ENCODE measurements around the gene OR51E2. TPM values are rescaled to one million over a fixed set of nuclear protein-coding genes. Genes with fewer than 3 reads are reported as not detected.

OR51E2 gene
- total and polyA plus RNA-seq, 7 donors, result 0.63 to 24.8 (median 2.5) TPM; not detected in 2

DNA sequence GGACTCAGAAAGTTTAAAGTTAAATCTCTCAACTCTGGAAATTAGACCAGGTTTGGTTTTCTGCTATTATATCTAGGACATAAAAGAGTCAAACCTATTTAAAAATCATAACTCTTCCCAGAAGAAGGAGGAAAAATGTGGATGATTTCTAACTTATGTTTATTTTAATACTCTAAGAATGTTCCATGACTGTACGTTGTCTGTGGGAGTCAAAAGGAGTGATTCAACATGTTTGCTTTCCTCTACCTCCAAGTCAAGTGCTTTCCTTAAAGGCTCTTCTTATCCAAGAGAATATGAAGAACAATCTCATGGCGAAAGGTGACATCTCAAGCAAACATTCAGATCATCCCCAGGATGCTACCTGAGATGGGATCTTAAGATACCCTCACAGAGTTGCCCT is 32.2 kb downstream of the OR51E2 start:
- TF ChIP-seq POLR2AphosphoS5 (IDR thresholded peaks at IDR 0.05), result no peak
- no peak for TF ChIP-seq EP300 (IDR thresholded peaks at IDR 0.05)
- TF ChIP-seq POLR2A (IDR thresholded peaks at IDR 0.05), result no peak
- TF ChIP-seq, protein P1, sequence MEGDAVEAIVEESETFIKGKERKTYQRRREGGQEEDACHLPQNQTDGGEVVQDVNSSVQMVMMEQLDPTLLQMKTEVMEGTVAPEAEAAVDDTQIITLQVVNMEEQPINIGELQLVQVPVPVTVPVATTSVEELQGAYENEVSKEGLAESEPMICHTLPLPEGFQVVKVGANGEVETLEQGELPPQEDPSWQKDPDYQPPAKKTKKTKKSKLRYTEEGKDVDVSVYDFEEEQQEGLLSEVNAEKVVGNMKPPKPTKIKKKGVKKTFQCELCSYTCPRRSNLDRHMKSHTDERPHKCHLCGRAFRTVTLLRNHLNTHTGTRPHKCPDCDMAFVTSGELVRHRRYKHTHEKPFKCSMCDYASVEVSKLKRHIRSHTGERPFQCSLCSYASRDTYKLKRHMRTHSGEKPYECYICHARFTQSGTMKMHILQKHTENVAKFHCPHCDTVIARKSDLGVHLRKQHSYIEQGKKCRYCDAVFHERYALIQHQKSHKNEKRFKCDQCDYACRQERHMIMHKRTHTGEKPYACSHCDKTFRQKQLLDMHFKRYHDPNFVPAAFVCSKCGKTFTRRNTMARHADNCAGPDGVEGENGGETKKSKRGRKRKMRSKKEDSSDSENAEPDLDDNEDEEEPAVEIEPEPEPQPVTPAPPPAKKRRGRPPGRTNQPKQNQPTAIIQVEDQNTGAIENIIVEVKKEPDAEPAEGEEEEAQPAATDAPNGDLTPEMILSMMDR (IDR thresholded peaks at IDR 0.05), result no peak
- H3K4me1 ChIP-seq, result no peaks in the 10 kb centered on the region
- intact Hi-C loops (cut with DNase I), result no loop called here
- WGBS, 2 donors, result 78 to 79% methylated on average over 2 of the region's 2 CpGs
- no peak for DNase-seq
- H3K27ac ChIP-seq, result no peak overlapping the region
- no peaks in the 10 kb centered on the region for H3K27me3 ChIP-seq
- no peaks in the 10 kb centered on the region for H3K9me3 ChIP-seq
- no peaks in the 10 kb centered on the region for H3K36me3 ChIP-seq
- H3K4me3 ChIP-seq, result no peak overlapping the region

DNA sequence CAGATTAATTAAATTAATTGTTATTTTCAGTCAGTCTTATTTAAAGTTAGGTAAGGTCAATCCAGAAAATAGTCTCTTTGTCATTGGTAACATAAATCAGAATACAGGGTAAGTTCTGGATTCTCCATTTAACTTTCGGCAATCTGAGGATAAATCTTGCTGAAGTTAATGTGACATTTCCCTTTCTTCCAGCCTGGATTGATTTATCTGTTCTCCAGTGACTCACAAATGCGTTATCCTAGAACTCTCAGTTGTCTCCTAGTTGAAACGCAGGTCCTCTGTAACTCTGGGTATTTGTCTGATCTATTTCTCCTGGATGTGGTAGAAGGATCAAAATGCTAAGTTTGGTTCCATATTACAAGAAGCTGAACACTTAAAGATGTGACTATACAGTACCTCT is 32.9 kb downstream of the OR51E2 start:
- no peak for DNase-seq
- Histone ChIP-seq H3K27ac (no peak overlapping the region), H3K36me3 (no peaks in the 10 kb centered on the region), H3K9me3 (no peaks in the 10 kb centered on the region), H3K4me1 (no peaks in the 10 kb centered on the region), H3K27me3 (no peaks in the 10 kb centered on the region), H3K4me3 (no peak overlapping the region)
- intact Hi-C loops (cut with DNase I), result no loop called here
- WGBS, 2 donors, result 75 to 79% methylated on average over 3 of the region's 3 CpGs
- TF ChIP-seq EP300 (IDR thresholded peaks at IDR 0.05) (no peak), POLR2AphosphoS5 (IDR thresholded peaks at IDR 0.05) (no peak)
- TF ChIP-seq, protein P1 (IDR thresholded peaks at IDR 0.05), result no peak

DNA sequence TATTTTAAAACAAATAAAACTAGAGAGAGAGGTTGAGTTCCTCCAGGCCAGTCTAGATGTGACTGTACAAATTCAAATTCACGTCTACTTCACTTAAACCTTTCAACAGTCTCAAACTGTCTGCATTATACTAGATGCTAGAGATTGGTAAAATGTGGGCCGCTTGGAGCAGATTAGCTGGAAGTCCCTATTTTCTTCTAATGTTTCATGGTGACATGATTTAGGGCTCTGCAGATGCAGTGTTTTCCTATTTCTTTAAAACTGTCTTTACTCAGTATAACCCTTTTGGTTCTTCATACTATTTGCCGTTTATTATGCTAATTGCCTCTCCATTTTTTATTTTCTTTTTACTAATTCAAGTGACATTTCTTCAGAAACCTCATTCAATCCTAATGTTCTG is 33.5 kb downstream of the OR51E2 start:
- 89 to 92% methylated on average over 3 of the region's 3 CpGs for WGBS, 2 donors
- no peak for DNase-seq
- TF ChIP-seq EP300 (IDR thresholded peaks at IDR 0.05) (no peak), POLR2AphosphoS5 (IDR thresholded peaks at IDR 0.05) (no peak), POLR2A (IDR thresholded peaks at IDR 0.05) (no peak)
- TF ChIP-seq, protein P1 (IDR thresholded peaks at IDR 0.05), result no peak

DNA sequence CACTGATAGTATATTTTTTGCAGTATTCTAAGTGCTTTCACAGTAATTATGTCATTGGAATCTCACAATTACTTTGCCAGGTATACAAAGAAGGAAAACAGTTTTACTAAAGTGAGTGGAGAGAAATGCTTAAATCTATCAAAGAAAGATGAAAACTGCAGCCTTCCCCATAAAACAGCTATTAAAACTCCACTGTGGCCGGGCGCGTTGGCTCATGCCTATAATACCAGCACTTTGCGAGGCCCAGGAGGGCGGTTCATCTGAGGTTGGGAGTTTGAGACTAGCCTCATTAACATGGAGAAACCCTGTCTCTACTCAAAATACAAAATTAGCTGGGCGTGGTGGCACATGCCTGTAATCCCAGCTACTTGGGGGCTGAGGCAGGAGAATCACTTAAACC is 34.8 kb downstream of the OR51E2 start:
- H3K9me3 ChIP-seq, result no peaks in the 10 kb centered on the region
- H3K4me3 ChIP-seq, result no peak overlapping the region
- no peak for DNase-seq
- WGBS, 2 donors, result 73 to 75% methylated on average over 6 of the region's 6 CpGs
- no peak for TF ChIP-seq POLR2A (IDR thresholded peaks at IDR 0.05)
- no peak overlapping the region for H3K27ac ChIP-seq
- no peaks in the 10 kb centered on the region for H3K36me3 ChIP-seq
- intact Hi-C loops (cut with DNase I), result no loop called here
- H3K4me1 ChIP-seq, result no peaks in the 10 kb centered on the region
- H3K27me3 ChIP-seq, result no peaks in the 10 kb centered on the region

More for the DNA sequence above, 33.5 kb downstream of the OR51E2 start:
- Histone ChIP-seq H3K4me1 (no peaks in the 10 kb centered on the region), H3K27ac (no peak overlapping the region), H3K36me3 (no peaks in the 10 kb centered on the region), H3K4me3 (no peak overlapping the region), H3K9me3 (no peaks in the 10 kb centered on the region), H3K27me3 (no peaks in the 10 kb centered on the region)
- intact Hi-C loops (cut with DNase I), result no loop called here

DNA sequence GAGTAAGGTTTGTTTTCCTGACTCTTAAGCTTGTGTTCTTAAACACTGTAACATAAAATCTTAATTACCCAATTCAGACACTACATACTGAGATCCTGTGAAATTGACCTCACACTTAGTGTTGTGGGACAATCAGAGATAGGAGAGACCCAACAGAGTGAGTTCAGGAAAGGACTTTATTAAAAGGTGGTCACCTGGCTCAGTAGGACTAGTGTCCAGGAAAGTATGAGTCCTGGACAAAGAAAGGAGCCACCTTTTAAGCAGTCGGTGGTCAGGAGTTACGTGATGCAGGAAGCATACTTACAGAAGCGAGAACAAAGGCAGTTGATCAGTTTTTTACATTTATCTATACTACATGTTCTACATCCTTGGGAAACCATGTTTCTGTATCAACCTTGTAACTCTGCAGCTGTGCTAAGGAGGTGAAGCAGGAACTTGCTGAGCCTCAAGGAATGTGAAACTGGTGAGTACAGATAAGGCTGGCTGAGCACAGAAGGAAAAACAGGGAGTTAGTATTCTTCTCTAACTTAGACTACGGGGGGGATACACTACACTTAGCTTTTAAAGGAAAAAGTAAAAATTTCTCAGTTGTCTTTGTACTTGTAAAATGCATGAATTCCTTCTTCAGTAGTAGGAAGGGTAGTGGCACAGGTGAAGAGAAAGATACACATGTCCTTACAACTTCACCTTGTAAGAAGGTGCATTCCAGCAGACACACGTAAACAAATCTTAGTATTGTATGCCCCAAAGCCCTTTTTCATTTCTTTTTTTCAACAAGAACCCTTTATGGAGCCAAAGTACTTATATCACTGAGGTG is 38.8 kb downstream of the OR51E2 start:
- H3K4me3 ChIP-seq, result no peak overlapping the region
- no peak for DNase-seq
- TF ChIP-seq POLR2A (IDR thresholded peaks at IDR 0.05) (no peak), EP300 (IDR thresholded peaks at IDR 0.05) (no peak), POLR2AphosphoS5 (IDR thresholded peaks at IDR 0.05) (no peak)
- no peak overlapping the region for H3K27ac ChIP-seq
- intact Hi-C loops (cut with DNase I), result no loop called here
- no peaks in the 10 kb centered on the region for H3K4me1 ChIP-seq
- WGBS, 2 donors, result 64 to 86% methylated on average over 5 of the region's 5 CpGs
- H3K36me3 ChIP-seq, result no peaks in the 10 kb centered on the region
- no peaks in the 10 kb centered on the region for H3K9me3 ChIP-seq
- no peaks in the 10 kb centered on the region for H3K27me3 ChIP-seq

All from sigmoid colon (tissue), 7 donors.